ENCODE measurements around the gene TRAPPC12. TPM values are rescaled to one million over a fixed set of nuclear protein-coding genes. Genes with fewer than 3 reads are reported as not detected.

Gene TRAPPC12
- total RNA-seq (2021; fragmentation: NEBNext Ultra II Directional; extraction: Animal tissue kit (Norgen Biotek cat#: 25700)): 10 to 100 TPM; 69.1 to 83.3 (median 74.8) TPM
- long read RNA-seq, partial matches to known transcripts: 7 of 10 reads
- long read RNA-seq, other reads (novel, unspliced or antisense): 3 of 10 reads

DNA sequence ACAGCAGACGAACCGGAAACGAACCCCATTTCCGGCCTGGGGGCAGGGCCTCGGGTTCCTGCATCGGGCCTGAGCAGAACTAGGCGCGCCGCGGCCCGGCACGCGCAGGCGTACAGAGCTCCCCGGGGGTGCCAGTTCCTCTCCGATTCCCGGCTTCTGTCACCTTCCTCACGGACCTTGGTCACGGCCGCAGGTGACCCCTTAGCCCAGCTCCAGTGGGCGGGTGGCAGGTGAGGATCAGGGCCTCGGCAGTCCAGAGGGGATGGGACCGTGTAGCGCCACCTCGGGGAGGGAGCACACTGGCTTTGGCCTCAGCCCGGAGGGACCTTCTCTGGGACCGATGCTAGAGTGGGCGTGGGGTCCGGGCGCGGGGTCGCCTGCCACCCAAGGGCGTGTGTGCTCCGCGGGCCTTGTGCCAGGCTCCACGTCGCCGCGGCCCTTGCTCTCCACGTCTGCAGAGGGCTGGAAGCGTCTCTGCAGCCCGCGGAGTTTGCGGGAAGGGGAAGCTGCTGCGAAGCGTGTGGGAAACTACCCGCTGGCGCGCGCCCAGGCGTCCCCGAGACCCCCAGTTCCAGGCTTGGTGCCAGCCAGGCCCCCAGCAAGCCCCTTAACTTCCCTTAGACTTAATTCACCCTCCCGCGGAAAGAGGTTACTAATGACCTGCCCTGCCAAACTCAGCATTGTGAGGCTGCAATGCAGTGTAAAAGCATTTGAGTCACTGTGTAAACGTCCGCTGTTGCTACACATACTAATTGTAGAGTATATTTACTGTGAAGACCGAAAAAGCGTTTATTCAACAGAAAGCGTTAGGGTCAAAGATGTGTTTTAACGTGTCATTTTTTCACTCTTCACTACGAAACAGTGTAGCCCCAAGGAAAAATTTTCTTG lies at the start of gene TRAPPC12:
Gene TRAPPC12 (plus strand): TSS at position 48 of the 888 bp plus-strand sequence. CDS start 7,930 bp downstream, outside the sequence.
- no peaks in the 10 kb centered on the region for H3K9me3 Mint-ChIP-seq
- DNase-seq: peak; percentile 79
- peak within 1 kb of the TSS; percentile 98 for H3K4me3 Mint-ChIP-seq
- no peaks in the 10 kb centered on the region for H3K27me3 Mint-ChIP-seq (ENCODE audit: insufficient read depth)
- peaks cover 27% of the 10 kb centered on the region for H3K4me1 Mint-ChIP-seq (ENCODE audit: low read depth)
- H3K27ac Mint-ChIP-seq: peak within 1 kb of the TSS; percentile 88
- peaks cover 10% of the 10 kb centered on the region; the same call in 1 of the 2 replicates for H3K36me3 Mint-ChIP-seq (ENCODE audit: low read depth)
- TF ChIP-seq, protein P1, sequence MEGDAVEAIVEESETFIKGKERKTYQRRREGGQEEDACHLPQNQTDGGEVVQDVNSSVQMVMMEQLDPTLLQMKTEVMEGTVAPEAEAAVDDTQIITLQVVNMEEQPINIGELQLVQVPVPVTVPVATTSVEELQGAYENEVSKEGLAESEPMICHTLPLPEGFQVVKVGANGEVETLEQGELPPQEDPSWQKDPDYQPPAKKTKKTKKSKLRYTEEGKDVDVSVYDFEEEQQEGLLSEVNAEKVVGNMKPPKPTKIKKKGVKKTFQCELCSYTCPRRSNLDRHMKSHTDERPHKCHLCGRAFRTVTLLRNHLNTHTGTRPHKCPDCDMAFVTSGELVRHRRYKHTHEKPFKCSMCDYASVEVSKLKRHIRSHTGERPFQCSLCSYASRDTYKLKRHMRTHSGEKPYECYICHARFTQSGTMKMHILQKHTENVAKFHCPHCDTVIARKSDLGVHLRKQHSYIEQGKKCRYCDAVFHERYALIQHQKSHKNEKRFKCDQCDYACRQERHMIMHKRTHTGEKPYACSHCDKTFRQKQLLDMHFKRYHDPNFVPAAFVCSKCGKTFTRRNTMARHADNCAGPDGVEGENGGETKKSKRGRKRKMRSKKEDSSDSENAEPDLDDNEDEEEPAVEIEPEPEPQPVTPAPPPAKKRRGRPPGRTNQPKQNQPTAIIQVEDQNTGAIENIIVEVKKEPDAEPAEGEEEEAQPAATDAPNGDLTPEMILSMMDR (IDR thresholded peaks at IDR 0.05): peak; percentile 67

DNA sequence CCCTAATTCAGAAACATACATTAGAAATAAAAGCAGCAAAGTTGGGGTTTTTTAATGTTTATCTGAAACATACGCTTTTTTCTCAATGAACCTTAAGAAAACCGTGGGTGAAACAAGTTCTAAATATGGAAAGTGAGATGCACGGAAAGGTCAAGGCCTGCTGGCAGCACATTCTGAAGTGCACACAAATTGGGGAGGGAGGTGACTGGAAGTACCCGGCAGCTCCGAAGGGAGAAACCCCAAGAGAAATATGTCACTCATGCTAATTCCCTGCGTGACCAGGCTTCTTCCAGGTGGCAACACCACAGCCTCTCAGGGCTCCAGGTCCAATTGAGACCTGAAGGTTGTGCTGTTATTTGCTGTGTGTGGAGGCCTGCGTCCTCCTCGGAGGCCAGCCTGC lies 47.4 kb upstream of the TRAPPC12 start:
- Mint-ChIP-seq H3K9me3 (no peaks in the 10 kb centered on the region), H3K36me3 (ENCODE audit: low read depth) (peaks cover 12% of the 10 kb centered on the region)

DNA sequence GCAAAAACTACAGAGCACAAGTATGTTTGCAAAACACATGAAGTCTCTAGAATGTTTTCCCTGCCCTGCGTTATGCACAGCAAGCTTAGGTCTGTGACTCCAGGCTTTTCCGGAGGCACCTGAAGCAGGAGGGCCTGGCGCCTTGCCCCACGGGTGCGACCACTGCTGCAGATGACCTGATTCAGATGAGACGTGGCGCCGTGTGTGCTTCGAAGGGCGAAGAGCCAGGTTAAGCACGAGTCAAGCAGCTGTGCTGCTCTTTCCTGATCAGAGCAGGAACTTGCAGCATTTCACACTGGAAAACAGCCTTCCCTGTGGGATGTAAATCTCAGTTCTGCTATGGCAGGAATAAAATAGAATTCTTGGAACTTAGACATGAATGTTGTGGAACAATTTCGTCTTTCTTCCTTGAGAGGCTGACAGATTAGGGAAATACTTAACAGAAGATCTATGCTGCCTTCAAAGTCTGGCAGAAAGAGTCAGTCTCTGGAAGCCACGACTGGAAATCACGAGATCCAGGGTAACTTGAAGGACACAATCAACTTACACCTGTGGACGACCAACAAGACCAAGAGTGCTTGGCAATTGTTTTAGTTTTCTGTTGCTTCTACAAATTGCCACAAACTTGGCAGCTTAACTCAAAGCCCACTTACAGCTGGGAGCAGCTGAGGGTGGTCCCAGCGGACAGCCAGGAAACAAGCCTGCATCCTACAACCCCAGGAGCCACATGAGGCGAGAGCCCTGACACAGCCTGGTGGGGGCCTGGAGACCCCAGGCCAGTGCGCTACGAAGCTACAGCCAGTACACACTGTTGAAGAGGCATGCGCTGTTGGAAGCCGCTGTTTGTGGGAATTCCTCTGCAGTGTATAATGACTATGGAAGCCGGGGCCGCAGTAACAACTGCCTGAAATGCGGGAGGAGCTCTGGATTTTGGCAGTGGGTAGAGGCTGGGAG lies 44.8 kb upstream of the TRAPPC12 start:
- Mint-ChIP-seq H3K4me1 (ENCODE audit: low read depth) (no peaks in the 10 kb centered on the region), H3K9me3 (no peaks in the 10 kb centered on the region), H3K27me3 (ENCODE audit: insufficient read depth) (peaks cover 5% of the 10 kb centered on the region; the same call in 1 of the 2 replicates), H3K27ac (no peak overlapping the region), H3K4me3 (no peak overlapping the region), H3K36me3 (ENCODE audit: low read depth) (peaks cover 12% of the 10 kb centered on the region)
- TF ChIP-seq, protein P1 (IDR thresholded peaks at IDR 0.05): no peak
- no peak for DNase-seq

More for the DNA sequence above, 47.4 kb upstream of the TRAPPC12 start:
- Mint-ChIP-seq H3K27me3 (ENCODE audit: insufficient read depth) (peaks cover 5% of the 10 kb centered on the region; the same call in 1 of the 2 replicates), H3K4me3 (no peak overlapping the region), H3K4me1 (ENCODE audit: low read depth) (no peaks in the 10 kb centered on the region), H3K27ac (no peak overlapping the region)
- DNase-seq: no peak
- TF ChIP-seq, protein P1 (IDR thresholded peaks at IDR 0.05): no peak

DNA sequence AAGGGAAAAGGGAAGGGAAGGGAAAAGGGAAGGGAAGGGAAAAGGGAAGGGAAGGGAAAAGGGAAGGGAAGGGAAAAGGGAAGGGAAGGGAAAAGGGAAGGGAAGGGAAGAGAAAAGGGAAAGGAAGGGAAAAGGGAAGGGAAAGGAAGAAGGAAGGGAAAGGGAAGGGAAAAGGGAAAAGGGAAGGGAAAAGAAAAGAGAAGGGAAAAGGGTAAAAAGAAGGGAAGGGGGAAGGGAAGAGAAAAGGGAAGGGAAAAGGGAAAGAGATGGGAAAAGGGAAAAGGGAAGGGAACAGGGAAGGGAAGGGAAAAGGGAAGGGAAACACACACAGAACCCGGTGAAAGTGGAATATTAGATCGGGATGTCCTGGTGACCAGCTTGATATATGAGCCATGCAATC lies 42.6 kb upstream of the TRAPPC12 start:
- Mint-ChIP-seq H3K4me3 (no peak overlapping the region), H3K4me1 (ENCODE audit: low read depth) (no peaks in the 10 kb centered on the region), H3K9me3 (no peaks in the 10 kb centered on the region), H3K27me3 (ENCODE audit: insufficient read depth) (peaks cover 2% of the 10 kb centered on the region; the same call in 1 of the 2 replicates), H3K36me3 (ENCODE audit: low read depth) (no peaks in the 10 kb centered on the region; the same call in 1 of the 2 replicates), H3K27ac (no peak overlapping the region)
- DNase-seq: no peak
- TF ChIP-seq, protein P1 (IDR thresholded peaks at IDR 0.05): no peak

DNA sequence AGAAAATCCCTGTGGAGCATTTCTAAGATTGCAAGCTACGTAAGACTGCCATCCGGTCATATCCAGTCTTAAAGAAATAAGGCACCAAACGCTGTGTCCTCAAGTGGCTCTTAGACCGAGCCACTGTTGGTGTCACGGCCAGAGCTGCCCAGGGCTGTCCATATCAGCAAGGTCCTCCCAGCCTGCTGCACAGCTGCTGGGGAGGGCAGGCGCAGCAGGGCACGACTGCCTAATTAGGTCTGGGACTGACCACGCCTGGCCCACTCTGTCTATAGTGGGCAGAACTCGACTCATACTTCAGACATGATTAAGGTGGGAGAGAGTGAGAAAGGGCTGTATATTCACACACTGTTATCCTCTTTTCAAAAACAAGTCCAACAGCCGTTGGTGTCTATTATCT lies 41.2 kb upstream of the TRAPPC12 start:
- Mint-ChIP-seq H3K36me3 (ENCODE audit: low read depth) (no peaks in the 10 kb centered on the region; the same call in 1 of the 2 replicates), H3K4me3 (no peak overlapping the region), H3K27me3 (ENCODE audit: insufficient read depth) (no peaks in the 10 kb centered on the region; the same call in 1 of the 2 replicates), H3K9me3 (no peaks in the 10 kb centered on the region), H3K4me1 (ENCODE audit: low read depth) (no peaks in the 10 kb centered on the region), H3K27ac (no peak overlapping the region)
- TF ChIP-seq, protein P1 (IDR thresholded peaks at IDR 0.05): no peak
- DNase-seq: no peak

All from HFFc6 (cell line).